Cerebellar cortex (tissue), 1 donor: ENCODE data around the gene RIPOR1.
A peak's percentile ranks its signal among the peaks of the same experiment; 100 is the strongest.

ENCODE experiments used
- DNase-seq: peaks from one replicate; pipeline ENCODE4 v3.0.0-alpha.2; 2015; ENCODE audit warnings: low spot score

The RIPOR1 gene

DNA sequence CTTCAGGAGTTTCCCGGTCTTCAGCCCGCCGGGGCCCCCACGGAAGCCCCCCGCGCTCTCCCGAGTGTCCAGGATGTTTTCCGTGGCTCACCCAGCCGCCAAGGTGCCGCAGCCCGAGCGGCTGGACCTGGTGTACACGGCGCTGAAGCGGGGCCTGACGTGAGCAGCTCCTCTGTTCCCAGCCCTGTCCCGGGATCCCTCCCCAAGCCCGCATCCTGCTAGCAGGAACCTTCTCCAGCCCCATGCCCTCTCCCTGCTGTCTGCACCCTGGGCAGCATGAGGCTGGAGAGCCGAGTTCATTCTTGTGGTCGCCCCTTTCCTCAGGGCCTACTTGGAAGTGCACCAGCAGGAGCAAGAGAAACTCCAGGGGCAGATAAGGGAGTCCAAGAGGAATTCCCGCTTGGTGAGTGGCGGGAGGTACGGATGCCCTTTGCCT, 10.1 kb downstream of the RIPOR1 start:
- no peak for DNase-seq

DNA sequence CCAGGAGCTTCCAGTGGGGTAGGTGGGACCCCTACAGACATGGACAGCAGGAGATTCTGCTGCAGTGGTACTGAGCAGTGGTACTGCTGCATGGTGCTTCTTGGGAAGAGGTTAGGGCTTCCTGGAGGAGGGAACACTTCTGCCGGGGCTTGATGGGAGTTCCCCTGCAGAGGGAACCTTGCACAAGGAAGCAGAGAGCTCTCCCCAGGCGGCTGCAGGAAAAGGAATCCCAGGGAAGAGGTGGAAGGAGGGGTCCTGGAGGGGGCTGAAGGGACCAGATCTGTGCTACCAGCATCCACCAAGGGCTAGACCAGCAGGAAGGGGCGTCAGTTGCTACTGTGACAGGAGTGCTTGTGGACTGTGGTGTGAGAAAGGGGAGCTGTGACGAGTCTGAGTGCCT, 10.6 kb downstream of the RIPOR1 start:
- no peak for DNase-seq

DNA sequence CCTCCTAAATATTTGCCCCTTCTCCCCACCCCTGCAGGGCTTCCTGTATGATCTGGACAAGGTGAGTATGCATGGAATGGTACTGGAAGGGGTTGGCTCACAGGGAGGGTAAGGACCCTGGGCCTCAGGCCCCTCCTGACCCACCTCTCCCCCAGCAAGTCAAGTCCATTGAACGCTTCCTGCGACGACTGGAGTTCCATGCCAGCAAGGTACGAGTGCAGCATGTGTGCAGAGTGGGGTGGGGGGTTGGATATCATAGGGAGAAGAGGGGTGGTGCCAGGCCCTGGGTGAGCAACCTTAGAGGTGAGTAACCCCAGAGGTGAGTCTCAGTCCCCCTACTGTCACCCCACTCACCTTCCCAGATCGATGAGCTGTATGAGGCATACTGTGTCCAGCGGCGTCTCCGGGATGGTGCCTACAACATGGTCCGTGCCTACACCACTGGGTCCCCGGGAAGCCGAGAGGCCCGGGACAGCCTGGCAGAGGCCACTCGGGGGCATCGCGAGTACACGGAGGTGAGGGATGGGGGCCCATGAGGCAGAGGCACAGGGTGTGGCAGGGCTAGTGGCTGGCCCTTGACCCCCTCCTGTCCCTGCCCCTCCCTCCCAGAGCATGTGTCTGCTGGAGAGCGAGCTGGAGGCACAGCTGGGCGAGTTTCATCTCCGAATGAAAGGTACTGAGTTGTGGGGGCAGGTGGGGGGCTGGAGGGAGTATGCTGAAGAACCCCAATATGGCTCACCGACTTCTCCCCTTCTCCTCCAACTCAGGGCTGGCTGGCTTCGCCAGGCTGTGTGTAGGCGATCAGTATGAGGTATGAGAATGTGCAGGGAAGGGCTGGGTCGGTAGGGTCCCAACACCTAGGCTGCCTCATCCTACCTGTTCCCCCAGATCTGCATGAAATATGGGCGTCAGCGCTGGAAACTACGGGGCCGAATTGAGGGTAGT, 11.3 kb downstream of the RIPOR1 start:
- no peak for DNase-seq

DNA sequence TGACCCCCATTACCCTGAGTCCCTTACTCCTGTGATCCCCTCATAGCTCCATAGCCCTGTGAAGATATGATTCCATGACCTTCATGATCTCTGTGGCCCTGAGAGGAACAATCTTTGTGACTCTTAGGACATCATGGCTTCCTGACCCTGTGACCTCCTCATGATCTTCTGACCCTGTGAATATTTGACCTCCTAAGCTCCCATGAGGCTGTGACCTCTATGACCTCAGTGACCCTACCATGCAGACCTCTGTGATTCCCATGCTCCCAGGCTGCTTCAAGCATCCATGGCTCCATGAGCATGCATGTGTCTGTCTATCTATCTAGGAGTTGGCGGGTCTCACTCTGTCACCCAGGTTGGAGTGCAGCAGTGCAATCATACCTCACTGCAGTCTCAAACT, 12.1 kb downstream of the RIPOR1 start:
- no peak for DNase-seq

DNA sequence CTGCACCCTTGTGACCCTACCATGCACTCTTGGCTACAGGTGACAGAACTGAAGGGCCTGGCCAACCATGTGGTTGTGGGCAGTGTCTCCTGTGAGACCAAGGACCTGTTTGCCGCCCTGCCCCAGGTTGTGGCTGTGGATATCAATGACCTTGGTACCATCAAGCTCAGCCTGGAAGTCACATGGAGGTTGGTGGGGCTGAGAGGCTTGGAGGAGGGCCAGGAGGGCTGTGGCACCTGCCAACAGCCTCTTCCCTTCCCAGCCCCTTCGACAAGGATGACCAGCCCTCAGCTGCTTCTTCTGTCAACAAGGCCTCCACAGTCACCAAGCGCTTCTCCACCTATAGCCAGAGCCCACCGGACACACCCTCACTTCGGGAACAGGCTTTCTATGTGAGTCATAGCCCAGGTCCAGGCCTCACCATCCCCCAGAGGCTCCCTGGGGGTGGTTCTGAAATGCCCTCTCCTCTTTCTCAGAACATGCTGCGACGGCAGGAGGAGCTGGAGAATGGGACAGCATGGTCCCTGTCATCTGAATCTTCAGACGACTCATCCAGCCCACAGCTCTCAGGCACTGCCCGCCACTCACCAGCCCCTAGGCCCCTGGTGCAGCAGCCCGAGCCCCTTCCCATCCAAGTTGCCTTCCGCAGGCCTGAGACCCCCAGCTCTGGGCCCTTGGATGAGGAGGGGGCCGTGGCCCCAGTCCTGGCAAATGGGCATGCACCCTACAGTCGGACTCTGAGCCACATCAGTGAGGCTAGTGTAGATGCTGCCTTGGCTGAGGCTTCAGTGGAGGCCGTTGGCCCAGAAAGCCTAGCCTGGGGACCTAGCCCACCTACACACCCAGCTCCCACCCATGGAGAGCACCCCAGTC, 13.0 kb downstream of the RIPOR1 start:
- DNase-seq, result no peak

DNA sequence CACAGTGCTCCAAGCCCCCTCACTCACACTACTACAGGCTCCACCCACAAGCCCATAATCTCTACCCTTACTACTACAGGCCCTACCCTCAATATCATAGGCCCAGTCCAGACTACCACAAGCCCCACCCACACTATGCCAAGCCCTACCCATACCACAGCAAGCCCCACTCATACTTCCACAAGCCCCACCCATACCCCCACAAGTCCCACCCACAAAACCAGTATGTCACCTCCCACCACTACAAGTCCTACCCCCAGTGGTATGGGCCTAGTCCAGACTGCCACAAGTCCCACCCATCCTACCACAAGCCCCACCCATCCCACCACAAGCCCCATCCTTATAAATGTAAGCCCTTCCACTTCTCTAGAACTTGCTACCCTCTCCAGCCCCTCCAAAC, 13.8 kb downstream of the RIPOR1 start:
- peak; percentile 50 for DNase-seq

DNA sequence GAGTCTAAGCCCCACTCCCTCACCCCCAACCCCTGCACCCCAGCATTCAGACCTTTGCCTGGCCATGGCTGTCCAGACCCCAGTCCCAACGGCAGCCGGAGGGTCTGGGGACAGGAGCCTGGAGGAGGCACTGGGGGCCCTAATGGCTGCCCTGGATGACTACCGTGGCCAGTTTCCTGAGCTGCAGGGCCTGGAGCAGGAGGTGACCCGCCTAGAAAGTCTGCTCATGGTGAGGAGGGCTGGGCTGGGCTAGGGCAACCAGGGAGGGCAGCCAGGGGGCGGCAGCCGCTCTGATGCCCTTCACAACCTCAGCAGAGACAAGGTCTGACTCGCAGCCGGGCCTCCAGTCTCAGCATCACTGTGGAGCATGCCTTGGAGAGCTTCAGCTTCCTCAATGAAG, 14.4 kb downstream of the RIPOR1 start:
- DNase-seq, result no peak

DNA sequence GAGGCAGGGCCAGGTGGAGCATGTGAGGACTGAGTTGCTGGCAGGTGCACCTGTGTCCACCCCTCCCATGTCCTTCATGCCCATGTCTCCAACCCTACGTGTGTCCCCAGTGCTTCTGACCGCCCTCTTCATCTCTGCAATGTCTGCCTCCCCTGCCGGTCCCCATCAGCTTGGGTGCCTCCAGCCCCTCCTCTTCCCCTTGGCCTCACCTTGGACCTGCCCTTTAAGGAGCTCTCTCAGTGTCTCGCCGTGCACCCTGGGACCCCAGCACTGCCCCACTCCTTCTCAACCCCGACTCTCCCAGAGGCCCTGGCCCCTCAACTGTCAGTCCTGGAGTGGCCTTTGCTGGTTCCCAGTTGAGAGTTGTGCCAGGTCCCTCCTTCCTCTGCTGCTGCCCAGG, 15.0 kb downstream of the RIPOR1 start:
- DNase-seq, result no peak

DNA sequence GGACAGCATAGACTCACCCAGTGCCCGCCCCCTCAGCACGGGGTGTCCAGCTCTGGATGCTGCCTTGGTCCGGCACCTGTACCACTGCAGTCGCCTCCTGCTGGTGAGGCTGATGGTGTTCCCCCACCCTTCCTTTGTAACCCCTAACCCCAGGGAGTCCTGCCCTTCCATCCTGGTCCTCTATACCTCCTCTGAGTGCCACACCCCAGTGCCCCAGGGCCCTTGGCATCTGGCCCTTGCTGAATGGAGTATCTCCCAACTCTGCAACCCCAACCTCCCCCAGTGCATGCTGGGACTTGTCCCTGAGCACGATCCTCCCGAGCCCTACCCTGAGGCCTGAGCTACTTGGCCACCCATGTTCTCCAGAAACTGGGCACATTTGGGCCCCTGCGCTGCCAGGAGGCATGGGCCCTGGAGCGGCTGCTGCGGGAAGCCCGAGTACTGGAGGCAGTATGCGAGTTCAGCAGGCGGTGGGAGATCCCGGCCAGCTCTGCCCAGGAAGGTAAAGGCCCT, 15.8 kb downstream of the RIPOR1 start:
- DNase-seq, result no peak

DNA sequence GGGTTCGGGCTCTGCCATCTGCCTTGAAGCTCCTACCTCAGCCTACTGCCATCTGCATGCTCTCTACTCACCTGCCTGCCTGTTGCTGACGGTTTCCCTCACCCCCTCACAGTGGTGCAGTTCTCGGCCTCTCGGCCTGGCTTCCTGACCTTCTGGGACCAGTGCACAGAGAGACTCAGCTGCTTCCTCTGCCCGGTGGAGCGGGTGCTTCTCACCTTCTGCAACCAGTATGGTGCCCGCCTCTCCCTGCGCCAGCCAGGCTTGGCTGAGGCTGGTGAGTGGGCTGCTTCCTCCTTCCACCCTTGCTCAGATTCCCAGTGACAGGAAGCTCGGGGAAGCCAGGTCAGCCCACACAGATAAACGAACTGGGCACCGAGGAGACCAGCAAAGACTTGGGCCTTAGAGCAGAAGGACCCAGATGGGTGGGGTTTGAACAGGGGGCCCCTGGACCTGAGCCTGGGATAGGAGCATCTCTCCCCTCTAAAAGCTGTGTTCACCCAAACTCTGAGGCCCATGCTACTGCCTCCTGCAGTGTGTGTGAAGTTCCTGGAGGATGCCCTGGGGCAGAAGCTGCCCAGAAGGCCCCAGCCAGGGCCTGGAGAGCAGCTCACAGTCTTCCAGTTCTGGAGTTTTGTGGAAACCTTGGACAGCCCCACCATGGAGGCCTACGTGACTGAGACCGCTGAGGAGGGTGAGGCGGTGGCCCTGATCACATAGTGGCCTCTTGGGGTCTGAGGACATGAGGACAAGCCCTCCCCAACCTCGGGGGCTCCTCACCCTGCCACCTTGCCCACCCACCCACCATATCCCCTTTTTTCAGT, 16.4 kb downstream of the RIPOR1 start:
- no peak for DNase-seq

DNA sequence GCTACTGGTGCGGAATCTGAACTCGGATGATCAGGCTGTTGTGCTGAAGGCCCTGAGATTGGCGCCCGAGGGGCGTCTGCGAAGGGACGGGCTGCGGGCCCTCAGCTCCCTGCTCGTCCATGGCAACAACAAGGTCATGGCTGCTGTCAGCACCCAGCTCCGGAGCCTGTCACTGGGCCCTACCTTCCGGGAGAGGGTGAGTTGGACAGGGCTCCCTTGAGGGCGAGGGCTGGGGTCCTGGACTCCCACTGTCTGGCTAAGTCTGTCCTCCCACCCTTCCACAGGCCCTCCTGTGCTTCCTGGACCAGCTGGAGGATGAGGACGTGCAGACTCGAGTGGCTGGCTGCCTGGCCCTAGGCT, 17.0 kb downstream of the RIPOR1 start:
- no peak for DNase-seq

DNA sequence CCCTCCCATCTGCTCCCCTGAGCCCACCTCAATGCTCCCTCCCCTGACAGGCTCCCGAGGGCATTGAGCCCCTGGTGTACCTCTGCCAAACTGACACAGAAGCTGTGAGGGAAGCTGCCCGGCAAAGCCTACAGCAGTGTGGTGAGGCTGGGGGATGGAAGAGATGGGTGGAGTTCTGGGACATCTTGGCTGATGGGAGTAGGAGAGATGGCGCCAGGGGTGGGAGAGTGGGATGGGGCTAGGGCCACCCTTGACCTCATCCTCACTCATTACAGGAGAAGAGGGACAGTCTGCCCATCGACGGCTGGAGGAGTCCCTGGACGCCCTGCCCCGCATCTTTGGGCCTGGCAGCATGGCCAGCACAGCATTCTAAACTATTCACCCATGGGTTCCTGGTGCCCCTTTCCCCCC, 17.5 kb downstream of the RIPOR1 start:
- no peak for DNase-seq

DNA sequence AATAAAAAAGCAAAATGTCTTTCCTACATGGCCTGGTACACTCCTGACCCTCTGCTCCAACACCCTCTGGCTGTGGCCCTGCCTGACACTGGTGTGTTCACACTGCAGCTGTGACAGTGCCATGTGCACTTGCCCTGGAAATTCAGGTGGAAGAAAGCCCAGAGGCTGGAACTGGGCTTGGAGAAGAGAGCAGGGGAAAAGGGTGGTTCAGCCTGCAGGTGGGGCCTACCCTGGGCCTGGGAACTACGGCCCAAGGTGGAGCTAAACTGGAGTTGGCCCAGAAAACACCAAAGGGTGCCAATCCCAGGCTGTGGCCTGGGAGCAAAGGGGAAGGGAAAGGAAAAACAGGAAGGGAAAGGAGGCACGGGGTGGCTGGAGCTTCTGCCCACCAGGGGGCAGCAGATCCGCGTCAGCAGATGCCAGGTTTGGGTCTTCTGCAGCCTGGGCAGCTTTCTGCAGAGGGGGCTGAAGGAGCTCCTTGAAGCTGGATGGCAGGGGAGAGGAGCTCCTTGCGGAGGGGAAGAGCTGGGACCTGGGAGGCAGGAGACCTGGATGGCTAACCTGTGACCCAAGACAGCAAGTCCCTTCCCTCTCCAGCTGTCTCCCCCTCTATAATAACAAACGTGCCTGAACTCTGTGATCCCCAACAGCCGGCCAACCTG, 18.3 kb downstream of the RIPOR1 start:
- DNase-seq, result peak; percentile 77

DNA sequence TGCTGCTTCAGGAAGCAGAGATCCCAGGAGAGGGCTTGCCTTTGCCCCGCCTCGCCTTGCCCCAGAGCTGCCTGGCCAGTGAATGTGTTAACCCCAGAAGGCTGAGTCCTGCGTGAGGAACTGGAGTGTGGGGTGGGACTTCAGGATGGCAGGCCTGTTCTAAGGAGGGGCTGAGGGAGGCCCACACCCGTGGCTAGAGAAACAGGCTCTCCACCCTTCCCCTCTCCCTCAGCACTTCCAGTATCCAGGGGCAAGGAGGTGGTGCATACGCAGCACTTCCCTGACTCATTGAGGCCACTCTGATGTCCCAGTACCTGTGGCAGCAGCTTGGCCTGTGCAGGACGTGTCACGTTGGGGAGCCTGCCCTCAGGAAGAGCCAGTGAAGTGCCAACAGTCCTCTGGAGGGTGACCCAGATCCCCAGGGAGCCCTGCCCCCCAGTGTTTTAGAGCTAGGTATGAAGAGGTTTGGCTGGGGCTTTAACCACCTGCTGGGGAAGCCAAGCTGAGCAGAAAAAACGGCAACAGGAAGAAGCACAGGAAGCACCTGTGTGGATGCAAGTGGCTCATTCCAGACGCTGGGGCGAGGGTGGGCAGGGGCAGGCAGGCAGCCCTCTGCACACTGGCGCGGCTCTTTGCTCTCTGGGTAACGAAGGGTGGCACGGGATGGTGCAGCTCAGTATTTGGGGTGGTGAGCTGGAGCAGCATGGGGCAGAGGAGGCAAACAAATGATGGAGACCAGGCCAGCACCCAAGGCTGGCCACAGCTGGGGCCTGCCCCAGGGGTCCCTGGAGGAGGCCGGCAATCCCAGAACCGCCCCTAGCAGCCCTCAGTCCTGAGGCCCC, 19.0 kb downstream of the RIPOR1 start:
- DNase-seq, result no peak

DNA sequence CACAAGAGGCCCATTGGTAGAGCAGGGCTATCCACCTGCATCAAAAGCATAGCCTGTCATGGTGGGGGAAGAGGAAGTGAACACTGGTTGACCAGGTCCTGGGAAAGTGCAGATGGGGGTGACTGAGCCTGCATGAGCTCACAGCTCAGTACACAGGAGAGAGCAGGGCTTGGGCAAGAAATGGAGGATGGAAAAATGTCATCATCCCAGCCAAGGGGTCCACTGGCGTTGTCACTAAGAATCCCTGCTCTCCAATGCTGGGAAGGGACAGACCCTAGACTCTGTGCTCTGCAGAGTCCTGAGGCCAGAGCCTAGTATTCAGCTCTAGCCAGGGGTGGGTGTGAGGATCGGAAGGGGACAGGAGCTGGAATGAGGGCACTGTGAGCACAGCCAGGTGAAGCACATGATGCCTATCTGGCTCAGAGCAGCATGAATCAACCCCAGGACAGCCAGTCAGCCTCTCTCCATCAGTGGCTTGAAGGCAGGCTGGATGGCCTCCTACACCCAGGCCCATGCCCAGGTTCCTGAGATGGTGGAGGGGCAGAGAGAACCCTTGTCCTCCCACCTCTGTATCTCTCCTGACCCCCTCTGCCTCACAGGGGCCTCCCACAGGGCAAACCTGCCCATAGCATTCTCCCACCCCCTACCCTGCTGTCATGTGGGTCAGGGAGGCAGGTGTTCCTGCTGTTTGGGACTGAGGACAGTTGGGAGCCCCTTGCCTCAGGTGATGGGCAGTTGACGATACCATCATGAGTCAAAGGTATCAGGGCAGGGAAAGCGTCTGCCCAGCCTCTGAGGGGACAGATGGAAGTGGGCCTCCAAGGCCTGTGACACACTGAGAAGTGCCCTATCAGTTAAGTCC, 19.9 kb downstream of the RIPOR1 start:
- DNase-seq, result no peak

DNA sequence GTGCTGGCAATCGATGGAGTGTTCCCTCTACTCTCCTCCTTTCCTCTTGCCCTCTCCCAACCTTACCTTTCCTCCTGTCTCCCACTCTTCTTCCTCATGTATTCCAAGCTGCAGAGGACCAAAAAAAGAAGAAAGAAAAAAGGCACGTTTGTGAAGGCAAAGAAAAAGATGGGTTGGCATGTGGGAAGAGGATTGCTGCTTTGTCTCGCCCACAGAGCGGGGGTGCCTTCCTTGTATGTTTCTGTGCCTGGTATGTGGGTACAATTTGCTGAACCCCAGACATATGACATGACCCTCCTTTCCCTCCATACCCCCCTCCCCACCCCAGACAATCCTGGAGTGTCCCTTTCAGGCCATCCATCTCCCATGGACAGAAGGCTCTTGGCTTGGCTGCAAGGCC, 20.6 kb downstream of the RIPOR1 start:
- no peak for DNase-seq

DNA sequence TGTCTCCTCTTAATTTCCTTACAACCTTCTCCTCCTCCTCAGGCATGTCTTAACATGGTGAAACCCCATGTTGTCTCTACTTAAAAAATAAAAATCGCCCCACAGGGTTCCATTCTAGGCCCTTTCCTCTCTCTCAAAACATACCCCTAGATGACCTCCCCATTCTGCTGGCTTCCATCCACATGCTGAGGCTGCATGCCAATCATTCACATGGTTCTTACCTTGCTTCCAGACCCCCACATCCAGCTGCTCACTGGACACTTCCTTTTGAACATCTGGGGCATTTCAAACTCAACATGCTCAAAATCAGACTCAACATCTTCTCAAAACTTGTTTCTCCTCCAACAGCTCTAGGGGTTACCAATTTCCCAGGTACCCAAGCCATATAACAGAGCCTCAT, 21.3 kb downstream of the RIPOR1 start:
- no peak for DNase-seq

DNA sequence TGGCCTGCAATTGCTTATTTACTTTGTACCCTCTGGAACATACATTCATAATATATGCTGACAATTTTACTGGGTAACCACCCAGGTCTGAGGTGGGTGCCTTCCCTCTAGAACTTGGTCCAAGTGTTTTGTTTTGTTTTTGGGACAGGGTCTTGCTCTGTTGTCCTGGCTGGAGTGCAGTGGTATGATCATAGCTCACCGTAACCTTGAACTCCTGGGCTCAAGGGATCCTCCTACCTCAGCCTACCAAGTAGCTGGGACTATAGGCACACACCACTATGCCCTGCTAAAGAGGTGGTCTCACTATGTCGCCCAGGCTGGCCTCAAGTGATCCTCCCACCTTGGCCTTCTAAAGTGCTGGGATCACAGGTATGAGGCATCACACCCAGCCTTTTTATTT, 22.5 kb downstream of the RIPOR1 start:
- no peak for DNase-seq

DNA sequence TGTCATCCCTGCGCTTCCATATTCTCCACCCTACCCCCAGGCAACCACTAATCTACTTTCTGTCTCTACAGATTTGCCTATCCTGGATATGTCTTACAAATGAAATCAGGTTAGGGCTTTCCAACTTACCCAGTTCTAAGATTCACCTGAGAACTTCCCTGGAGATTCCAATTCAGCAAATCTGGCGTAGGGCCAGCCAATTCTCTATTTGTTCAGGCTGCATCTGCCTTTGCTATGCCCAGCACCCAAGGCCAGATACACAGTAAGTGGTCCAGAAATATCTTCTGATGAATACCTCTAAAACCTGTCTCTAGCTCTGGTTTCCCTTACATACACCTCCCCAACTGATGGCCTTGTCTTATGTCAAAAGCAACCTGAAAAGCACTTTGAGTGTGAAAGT, 23.3 kb downstream of the RIPOR1 start:
- no peak for DNase-seq

DNA sequence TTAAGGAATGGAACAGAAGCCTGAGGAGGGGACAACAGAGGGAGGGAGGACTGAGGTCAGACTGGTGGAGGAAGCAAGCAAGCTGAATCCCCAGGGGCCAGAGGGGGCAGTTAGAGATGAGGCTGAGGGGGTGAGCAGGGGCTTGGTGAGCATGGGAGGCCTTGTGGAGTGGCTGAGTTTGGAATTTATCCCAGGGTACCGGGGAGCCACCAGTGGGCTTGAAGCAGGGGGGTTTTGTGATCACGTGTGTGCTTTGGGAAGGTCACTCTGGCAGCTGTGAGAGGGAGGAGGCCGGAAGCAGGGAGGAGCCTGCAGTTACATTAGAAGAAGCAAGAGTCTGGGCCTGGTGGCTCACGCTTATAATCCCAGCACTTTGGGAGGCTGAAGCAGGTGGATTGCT, 23.8 kb downstream of the RIPOR1 start:
- no peak for DNase-seq
